Ascending aorta (tissue), 2 donors: ENCODE results near the gene SLC5A3. TPM values are rescaled to one million over a fixed set of nuclear protein-coding genes. Genes with fewer than 3 reads are reported as not detected.

ENCODE experiments used
- DNase-seq, 2 donors: peaks; one replicate each; pipeline ENCODE4 v3.0.0-alpha.2; 2019; ENCODE audit warnings: low spot score in 2 of 2
- H3K27ac ChIP-seq, 2 donors: fragments of 200-600 bp; sonication (generic); one replicate each; pipeline ENCODE4 v1.5.1; 2016 to 2017; ENCODE audit warnings: mild to moderate bottlenecking in 1 of 2
- H3K27me3 ChIP-seq: fragments of 200-600 bp; sonication (generic); one replicate; pipeline ENCODE4 v1.5.1; 2017
- H3K36me3 ChIP-seq, 2 donors: fragments of 200-600 bp; sonication (generic); one replicate each; pipeline ENCODE4 v1.5.1; 2016
- H3K4me1 ChIP-seq, 2 donors: fragments of 200-600 bp; sonication (generic); one replicate each; pipeline ENCODE4 v1.5.1; 2016 to 2017; ENCODE audit warnings: mild to moderate bottlenecking in 1 of 2
- H3K4me3 ChIP-seq, 2 donors: fragments of 200-600 bp; sonication (generic); one replicate each; pipeline ENCODE4 v1.5.1; 2016 to 2017; ENCODE audit warnings: mild to moderate bottlenecking in 1 of 2
- H3K9me3 ChIP-seq, 2 donors: fragments of 200-600 bp; sonication (generic); one replicate each; pipeline ENCODE4 v1.5.1; 2016
- intact Hi-C: fragments of 100-400 bp; cut with DNase I; formaldehyde crosslinking; loops from one replicate; pipeline ENCODE4 v1.15.1; 2023
- total RNA-seq: library from RNA; depleted of rRNA; stranded (reverse); fragments of >200 nt; gene quantifications from one replicate; pipeline ENCODE4 v1.1.0, GENCODE V29; 2016
- TF ChIP-seq, protein P1 (sequence below), 3 experiments: fragments of 200-600 bp in 2 of 3; fragments of 450-650 bp in 1 of 3; sonication (generic) in 2 of 3; IDR thresholded peaks; one replicate each; pipeline ENCODE4 v1.5.1; 2016 to 2019; ENCODE audit warnings: antibody characterized with exemption in 3 of 3, mild to moderate bottlenecking in 1 of 3, moderate library complexity in 1 of 3

The SLC5A3 gene
- total RNA-seq, 1 donor from 2014 or later = 8.4 TPM

DNA sequence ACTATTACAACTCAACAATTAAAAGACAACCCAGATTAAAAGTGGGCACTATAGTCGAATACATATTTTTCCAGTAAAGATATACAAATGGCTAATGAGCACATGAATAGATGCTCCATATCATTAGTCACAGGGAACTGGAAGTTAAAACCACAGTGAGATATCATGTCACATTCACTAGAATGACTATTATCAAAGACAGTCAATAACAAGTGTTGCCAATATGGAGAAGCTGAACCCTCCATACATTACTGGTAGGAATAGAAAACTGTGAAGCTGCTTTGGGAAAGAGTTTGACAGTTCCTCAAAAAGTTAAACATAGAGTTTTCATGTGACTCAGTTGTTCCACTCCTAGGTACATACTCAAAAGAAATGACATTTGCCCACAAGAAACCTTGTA, 30.6 kb upstream of the SLC5A3 start:
- Histone ChIP-seq H3K36me3 (no peaks in the 10 kb centered on the region), H3K27me3 (no peaks in the 10 kb centered on the region), H3K4me1 (peaks cover 0 to 3% of the 10 kb centered on the region in 2 donors), H3K9me3 (no peaks in the 10 kb centered on the region), H3K27ac (no peak overlapping the region), H3K4me3 (no peak overlapping the region)
- DNase-seq = no peak
- intact Hi-C loops = no loop called here
- TF ChIP-seq, protein P1, sequence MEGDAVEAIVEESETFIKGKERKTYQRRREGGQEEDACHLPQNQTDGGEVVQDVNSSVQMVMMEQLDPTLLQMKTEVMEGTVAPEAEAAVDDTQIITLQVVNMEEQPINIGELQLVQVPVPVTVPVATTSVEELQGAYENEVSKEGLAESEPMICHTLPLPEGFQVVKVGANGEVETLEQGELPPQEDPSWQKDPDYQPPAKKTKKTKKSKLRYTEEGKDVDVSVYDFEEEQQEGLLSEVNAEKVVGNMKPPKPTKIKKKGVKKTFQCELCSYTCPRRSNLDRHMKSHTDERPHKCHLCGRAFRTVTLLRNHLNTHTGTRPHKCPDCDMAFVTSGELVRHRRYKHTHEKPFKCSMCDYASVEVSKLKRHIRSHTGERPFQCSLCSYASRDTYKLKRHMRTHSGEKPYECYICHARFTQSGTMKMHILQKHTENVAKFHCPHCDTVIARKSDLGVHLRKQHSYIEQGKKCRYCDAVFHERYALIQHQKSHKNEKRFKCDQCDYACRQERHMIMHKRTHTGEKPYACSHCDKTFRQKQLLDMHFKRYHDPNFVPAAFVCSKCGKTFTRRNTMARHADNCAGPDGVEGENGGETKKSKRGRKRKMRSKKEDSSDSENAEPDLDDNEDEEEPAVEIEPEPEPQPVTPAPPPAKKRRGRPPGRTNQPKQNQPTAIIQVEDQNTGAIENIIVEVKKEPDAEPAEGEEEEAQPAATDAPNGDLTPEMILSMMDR (IDR thresholded peaks at IDR 0.05) = no peak

DNA sequence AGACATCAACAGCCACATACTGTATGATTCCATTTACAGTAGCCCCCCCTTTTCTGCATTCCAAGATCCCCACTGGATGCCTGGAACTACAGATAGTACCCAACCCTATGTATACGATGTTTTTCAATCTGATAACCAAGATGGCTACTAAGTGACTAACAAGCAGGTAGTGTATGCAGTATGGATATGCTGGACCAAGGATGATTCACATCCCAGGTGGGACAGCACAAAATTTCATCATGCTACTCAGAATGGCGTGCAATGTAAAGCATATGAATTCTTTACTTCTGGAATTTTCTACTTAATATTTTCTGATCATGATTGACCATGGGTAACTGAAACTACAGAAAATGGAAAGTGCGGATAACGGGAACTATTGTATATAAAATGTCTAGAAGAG, 30.0 kb upstream of the SLC5A3 start:
- Histone ChIP-seq H3K4me3 (no peak overlapping the region), H3K36me3 (no peaks in the 10 kb centered on the region), H3K9me3 (no peaks in the 10 kb centered on the region), H3K4me1 (peaks cover 0 to 3% of the 10 kb centered on the region in 2 donors), H3K27me3 (no peaks in the 10 kb centered on the region), H3K27ac (no peak overlapping the region)
- intact Hi-C loops = no loop called here
- no peak for DNase-seq
- TF ChIP-seq, protein P1 (IDR thresholded peaks at IDR 0.05) = no peak

DNA sequence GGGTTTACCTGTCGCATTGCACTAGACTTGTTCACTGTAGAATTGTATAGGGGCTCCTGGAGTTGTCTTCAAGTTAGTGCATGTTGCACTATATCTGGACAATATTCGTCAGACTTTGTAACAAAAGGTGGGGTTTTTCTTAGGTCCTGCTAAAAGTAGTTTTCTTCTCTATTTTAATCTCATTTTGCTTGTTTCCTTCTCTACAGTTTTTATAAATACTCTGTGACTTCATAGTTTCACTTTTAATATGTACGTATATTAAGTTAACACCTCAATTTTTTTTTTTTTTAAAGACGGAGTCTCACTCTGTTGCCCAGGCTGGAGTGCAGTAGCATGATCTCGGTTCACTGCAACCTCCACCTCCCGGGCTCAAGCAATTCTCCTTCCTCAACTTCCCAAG, 26.5 kb upstream of the SLC5A3 start:
- H3K27ac ChIP-seq = no peak overlapping the region
- H3K27me3 ChIP-seq = no peaks in the 10 kb centered on the region
- H3K4me1 ChIP-seq = no peaks in the 10 kb centered on the region
- no peaks in the 10 kb centered on the region for H3K9me3 ChIP-seq
- no peak overlapping the region for H3K4me3 ChIP-seq
- H3K36me3 ChIP-seq = no peaks in the 10 kb centered on the region
- TF ChIP-seq, protein P1 (IDR thresholded peaks at IDR 0.05) = no peak
- DNase-seq = no peak
- intact Hi-C loops = no loop called here

DNA sequence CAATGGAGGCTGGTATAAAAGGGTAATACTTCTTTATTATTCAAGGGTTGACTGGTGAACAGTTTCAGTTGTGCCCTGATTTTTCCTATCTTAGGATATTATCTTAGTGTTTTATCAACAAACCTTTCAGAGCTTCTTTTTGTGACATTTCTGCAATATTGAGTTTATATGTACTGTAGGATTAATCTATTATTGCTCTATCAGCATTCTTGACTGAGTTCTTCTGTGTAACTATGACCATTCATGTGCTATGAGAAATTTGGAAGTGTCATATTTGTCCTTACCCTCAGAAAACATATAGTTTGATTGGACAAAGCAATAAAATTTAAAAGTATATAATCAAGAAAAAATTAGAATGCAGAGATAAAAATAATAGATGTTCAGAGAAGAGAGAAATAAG, 25.5 kb upstream of the SLC5A3 start:
- no peak overlapping the region for H3K27ac ChIP-seq
- TF ChIP-seq, protein P1 (IDR thresholded peaks at IDR 0.05) = no peak
- no peaks in the 10 kb centered on the region for H3K9me3 ChIP-seq
- DNase-seq = no peak
- H3K27me3 ChIP-seq = no peaks in the 10 kb centered on the region
- H3K4me3 ChIP-seq = no peak overlapping the region
- no peaks in the 10 kb centered on the region for H3K36me3 ChIP-seq
- intact Hi-C loops = no loop called here
- no peaks in the 10 kb centered on the region for H3K4me1 ChIP-seq

DNA sequence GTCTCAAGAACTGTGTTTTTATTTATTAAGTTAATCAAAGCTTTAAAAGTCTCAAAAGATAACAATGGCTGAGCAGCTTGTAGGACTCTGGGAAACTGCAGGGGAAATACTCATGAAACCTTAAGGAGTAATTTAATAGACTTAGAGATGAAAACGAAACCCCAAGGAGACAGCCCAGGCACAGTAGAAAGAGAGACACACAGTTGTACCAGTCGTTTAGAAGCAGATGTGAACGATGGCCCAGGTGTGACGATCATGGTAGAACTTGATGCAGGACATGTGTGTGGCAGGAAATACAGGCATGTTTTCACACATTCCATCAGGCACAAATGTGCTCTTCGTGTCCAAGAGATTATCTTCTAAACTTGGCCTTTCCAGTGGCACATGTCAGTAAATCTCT, 21.2 kb upstream of the SLC5A3 start:
- H3K4me3 ChIP-seq = no peak overlapping the region
- no peaks in the 10 kb centered on the region for H3K27me3 ChIP-seq
- intact Hi-C loops = no loop called here
- H3K36me3 ChIP-seq = no peaks in the 10 kb centered on the region
- no peak for DNase-seq
- H3K9me3 ChIP-seq = no peaks in the 10 kb centered on the region
- TF ChIP-seq, protein P1 (IDR thresholded peaks at IDR 0.05) = no peak
- H3K27ac ChIP-seq = no peak overlapping the region
- H3K4me1 ChIP-seq = no peaks in the 10 kb centered on the region

DNA sequence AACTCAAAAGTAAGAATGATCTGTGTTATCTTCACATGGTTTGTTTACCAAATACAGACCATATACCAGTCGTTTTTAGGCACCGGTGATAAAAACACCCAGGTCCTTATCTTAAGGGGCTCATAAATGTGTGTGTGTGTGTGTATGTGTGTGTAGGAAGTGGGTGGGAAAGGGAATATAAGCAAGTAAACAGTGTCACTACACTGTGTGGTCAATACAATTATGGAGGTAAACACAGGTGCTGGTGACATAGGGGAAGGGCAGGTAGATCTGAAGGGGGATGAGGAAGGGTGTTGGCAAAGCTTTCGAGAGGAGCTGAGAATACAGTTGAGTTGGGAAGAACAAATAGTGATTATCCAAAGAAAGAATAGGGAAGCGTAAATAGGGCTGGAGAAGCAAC, 19.1 kb upstream of the SLC5A3 start:
- Histone ChIP-seq H3K4me3 (no peak overlapping the region), H3K9me3 (no peaks in the 10 kb centered on the region), H3K27me3 (no peaks in the 10 kb centered on the region), H3K27ac (no peak overlapping the region), H3K4me1 (no peaks in the 10 kb centered on the region), H3K36me3 (no peaks in the 10 kb centered on the region)
- TF ChIP-seq, protein P1 (IDR thresholded peaks at IDR 0.05) = no peak
- DNase-seq = no peak
- intact Hi-C loops = no loop called here
